Stimulated activated CD4-positive, alpha-beta T cell treated with anti-CD3 and anti-CD28 coated beads, Interleukin-4, amount 100 ng/mL, for 1 hour (primary cell): Measurements from ENCODE around the gene NCK2.

Source experiments
- DNase-seq: peaks from one replicate; pipeline ENCODE4 v3.0.0-alpha.2; 2020

Gene NCK2

DNA sequence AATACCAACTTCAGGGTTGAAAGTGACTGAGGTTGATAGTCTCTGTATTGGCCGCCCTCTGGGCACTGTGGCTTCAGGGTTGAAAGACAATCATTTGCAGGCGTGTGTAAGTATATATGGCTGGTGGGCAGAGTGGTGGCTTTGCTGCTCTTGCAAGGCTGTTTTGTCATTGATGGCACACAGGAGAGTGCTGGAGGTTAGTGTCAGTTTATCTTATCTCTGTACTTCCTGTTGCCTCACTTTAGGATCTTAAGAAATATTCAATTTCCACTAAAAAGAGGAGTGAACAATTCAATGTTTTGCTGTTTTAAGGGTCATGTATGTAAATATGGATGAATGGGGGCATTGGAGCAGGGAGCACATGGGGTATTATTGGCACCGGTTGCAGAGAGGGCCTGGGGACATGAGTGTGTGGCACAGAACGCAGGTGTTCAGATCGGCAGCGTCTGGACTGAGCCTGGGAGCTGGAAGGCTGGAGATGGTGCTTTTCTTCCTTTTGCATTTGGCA, 51.5 kb downstream of the NCK2 start:
- no peak for DNase-seq

DNA sequence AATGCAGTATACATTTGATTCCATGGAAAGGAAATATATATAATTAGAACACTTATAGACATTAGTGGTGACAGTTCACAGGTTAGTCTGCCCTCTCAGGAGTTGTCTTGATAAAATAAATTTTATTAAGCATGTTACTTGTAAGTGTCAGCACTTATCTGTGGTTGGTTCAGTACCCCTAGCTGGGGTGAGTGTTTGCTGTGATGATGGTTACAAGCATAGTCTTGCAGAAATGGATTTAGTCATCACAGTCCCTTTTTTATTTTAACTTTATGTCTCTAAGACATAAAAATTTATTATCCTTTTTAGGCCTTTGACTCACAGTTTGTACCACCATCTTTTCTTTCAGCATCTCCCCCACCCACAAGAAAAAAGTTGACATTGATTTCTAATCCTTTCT, 52.1 kb downstream of the NCK2 start:
- DNase-seq, result no peak

DNA sequence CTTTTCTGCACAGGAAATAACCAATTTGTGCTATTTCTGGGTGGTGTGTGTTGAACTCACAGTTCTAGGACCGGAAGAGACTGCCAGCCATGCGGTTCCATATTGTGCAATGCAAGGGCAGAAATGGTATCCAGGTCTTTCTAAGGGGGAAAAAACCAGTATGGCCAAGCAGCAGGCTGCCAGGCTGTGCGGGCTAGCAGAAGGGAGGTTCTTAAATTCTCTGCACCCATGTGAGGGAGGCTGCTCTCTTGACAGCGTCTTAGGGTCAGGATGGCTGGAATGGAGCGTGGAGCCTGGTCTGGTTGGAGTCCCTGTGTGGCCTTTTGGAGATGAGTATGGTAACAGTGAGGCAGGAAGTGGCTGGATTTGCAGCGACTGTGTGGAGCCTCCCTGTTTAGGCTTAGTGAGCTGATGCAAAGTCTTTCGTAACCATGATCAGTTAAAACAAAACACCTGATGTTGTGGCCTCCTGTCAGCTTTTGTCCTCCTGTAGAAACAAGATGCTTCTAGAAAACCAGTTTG, 52.6 kb downstream of the NCK2 start:
- no peak for DNase-seq

DNA sequence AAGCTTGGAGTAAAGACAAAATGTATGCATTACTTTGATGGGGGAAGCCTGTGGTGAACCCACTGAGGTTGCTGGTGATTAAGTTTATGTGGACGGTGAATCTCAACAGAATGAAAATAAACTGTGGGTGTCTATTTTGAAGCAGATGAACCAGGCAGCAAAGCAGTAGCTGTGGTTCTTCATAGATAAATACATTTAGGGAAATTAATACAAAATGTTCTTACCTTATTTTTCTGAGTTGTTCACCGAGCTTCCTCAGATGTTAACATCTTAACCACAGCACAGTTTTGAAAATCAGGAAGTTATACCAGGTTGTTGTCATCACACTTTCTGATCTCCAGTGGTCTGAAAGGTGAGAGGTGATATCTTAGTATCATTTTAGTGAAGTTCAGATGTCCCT, 53.9 kb downstream of the NCK2 start:
- no peak for DNase-seq

DNA sequence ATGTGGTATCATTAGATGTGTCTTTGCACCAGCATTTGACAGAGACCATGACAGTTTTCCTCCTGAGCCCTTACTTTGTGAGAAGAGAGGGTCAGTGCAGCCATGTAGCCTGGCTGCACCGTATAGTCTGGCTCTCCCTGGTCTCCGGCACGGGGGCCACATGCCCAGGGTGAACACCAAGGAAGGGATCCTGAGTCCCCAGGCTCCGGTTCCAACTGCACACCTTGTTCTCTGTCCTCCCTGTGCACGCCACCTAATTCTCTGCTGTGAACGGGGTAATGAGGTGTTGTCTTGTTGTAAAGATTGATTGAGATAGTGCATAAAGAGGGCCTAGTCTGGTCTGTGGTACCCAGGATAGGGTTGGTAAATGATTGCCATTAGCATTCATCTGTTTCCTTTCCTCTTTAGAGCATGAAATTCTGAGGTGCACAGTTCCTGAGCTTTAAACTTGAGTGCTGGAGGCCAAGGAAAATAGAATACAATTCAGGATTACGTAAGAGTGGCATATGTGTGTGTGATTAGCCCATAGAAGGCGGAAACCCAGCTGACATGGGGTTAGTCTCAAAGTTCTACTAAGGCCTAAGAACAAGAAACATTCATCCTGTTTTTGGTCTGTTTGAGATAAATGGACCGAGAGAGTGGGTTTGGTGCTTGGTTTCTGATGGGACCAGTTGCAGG, 55.5 kb downstream of the NCK2 start:
- no peak for DNase-seq

DNA sequence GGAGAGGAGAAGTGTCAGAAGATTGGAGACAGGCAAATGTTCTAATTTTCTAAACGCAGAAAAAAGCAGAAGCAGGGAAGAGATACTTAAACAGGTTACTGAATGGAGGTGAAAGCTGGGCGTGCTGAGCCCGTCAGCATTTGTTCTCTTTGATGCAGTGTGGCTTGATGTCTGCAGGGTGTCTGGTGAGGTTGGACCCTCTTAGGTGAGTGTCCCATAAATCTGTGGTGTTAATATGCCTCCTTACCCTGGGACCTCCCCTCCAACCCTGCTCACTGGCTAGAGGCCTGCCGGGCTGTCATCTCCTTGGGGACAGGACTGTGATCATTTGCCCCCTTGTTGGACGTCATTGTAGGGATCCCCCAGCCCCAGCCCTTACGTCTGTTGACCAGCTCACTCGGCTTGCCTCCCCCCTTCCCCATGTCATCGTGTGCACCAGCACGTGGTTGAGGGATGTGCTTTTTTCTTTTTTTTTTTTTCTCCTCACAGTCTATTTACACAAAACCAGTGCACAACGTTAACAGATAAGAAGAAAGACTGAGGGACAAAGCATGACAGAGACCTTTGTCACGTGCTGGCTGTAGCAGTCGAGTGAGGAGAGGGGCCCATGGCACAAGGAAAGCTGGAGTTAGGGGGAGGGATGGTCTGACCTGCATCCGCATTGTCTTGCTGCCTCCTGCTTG, 56.4 kb downstream of the NCK2 start:
- DNase-seq, result no peak

DNA sequence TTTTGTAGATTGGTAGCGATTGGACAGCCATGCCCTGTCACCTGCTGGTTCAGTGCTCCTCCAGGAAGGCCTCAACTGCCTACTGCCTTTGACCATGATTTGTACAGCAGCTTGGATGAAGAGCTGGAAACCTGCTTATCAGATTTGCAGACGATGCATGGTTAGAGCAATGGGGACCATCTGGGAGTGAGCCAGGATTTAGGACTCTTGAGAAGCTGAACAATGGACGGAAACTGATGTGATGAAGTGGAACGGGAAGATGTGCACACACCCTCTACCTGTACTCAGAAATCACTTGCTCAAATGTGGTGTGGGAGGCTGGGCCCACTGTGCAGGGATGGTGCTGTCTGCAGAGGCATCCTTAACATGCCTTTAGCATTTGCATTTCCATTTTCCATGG, 57.2 kb downstream of the NCK2 start:
- no peak for DNase-seq

GRCh38 chr2:105802587-105802986, 57.9 kb downstream of the NCK2 start:
- DNase-seq, result peak; percentile 62

GRCh38 chr2:105803337-105803736, 58.6 kb downstream of the NCK2 start:
- DNase-seq, result no peak

GRCh38 chr2:105803773-105804172, 59.1 kb downstream of the NCK2 start:
- no peak for DNase-seq

DNA sequence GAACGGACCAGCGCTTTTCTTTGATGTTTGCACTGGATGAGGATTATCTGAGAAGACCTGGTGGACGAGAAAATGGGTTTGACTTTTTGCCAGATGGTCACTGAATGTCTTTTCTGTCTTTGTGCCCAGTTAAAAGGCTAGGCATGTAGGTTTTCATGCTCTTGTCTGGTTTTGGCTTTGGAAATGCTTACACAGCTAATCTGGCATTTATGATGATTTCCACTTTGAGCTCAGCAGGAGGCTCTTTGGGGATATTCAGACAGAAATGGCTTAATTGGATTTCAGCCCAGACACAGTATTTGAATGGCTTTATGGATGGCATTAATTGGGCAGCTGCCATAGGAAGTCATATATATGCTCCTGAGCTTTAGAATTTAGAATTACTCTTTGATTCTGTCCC, 59.6 kb downstream of the NCK2 start:
- no peak for DNase-seq

DNA sequence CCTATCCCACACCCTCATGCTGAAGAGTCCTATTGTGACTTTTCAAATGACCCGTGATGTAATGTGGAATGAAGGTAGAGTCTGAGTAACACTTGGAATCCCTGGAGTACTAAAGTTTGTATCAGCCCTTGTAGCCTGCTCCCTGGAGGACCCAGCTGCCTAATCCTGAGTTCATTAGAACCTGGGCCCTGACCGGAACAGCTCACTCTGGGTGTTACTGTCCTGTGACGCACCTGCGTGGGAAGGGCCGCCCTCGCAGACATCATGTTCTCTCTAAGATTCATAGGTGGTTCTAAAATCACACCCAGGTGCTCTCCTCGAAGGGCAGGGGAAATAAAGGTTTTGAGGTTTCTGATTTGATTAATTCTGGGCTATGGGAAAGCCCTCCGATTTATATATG, 62.3 kb downstream of the NCK2 start:
- DNase-seq, result peak; percentile 62

DNA sequence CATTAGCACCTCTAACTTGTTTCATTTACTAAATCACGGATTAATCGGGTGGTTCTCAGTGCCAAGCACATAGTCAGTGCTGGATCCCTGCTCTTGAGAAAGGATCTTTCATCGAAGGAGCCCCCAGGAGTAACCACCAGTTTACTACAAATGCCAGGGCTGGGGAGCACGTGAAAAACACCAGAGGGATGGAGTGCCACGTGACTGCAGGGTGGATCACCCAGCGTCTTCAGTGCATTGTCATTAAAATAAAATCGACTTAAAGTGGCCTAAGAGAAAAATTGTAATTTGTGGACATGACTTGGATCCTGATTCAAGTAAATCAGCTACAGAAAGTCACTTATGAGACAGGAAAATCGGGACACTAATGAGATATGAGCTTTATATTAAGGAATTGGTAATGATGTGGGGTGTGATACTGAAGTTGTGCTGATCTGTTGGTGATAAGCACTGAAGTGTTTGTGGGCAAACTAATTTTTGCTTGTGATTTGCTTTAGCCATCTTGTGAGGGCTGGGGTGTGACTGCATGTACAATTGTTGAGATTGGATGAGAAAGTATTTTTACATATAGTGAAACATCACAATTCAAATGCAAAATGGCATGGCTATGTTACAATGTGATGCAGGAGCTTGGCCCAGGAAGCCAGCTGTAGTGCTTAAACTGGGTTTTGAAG, 63.8 kb downstream of the NCK2 start:
- DNase-seq, result no peak

- peak; percentile 35 for DNase-seq
Observed at GRCh38 chr2:105809097-105809473, 64.4 kb downstream of the NCK2 start.

DNA sequence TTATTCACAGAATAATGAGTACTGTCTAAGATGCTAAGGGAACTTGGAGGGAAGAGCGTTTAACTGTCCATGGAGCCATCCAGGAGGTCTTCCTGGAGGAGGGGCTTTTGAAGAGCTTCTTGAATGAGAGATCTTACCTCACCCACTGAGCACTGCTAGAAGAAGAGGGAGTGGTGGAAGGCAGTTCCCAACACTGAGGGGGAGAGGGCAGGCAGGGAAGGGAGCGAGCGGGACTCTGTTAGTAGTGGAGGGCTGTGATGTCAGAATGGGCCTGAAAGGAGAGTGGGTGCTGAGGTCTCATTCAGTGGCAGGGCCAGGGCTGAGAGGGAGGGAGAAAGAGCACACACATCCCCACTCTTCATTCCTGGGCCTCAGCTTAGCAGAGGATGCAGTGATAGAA, 65.0 kb downstream of the NCK2 start:
- no peak for DNase-seq

GRCh38 chr2:105812180-105813044, 67.7 kb downstream of the NCK2 start:
- DNase-seq, result no peak

DNA sequence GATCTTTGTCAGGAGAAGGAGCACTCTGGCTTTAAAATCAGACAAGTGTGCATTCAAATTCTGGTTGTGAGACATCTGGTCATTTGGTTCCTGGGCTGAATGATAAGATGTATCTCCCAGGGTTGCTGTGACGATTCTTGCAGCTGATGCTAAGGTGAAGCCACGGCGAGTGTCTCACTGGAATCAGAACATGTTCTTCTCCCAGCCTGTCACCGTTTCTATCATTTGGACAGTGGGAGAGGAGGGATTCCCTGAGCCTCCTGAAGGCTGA, 68.3 kb downstream of the NCK2 start:
- no peak for DNase-seq

DNA sequence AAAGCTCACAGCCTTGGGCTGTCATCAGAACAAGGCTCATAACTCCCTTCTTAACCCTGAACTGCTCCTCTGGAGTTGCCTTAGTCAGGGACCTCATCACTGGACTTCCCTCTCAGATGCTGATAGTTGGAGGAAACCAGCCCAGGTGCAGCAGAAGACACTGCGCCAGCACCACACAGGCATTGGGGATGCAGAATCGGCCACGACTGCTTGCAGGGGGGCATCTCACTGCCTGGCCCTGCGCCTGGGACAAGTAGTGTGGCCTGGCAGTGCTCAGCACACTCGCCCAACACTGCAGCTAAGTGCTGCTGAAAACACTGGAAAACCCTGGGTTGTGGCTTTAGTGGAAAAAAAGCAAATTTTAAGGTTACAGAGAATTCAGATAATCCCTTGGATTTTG, 68.7 kb downstream of the NCK2 start:
- DNase-seq, result no peak

- no peak for DNase-seq
Observed at GRCh38 chr2:105814291-105814940, 69.7 kb downstream of the NCK2 start.

DNA sequence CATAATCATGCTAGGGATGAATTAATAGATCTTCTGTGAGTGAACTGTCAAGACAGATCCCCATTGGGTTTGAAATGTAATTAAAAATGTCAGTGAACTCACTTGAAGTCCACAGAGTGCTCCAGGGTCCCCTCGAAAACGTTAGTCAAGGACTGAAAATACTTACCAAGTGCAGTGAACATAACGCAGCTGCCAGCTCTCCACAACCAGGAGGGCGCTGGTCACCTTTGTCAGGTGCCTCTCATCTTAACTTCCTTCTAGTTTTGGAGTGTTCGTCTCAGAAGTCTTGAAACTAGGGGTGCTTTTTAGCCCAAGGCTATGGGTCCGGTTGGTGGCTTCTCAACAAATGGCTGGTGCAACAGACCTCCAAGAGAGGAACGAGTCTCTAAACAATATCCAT, 70.7 kb downstream of the NCK2 start:
- no peak for DNase-seq

- DNase-seq, result no peak
Observed at GRCh38 chr2:105820151-105820550, 75.4 kb downstream of the NCK2 start.

DNA sequence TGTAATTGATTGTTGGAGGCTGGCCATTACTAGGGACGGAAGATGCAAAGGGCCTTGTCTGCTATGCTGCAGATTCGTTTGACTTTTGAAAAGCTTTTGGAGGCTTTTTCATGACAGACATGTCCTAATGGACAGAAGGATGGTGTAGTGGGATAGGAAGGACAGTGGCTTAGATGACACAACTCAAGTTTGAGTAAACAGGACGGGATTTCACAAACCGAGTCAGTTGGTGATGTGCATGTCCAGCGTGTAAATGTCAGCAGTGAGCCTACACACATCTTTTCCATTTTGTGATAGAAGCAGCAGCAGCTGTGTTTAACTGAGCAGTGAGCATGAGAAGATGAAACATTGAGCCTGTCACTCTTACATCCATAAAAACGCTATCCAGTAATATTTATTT, 76.0 kb downstream of the NCK2 start:
- DNase-seq, result no peak
